Inferior parietal cortex (tissue), 1 donor: ENCODE measurements around the gene CALD1.

Experiments
- DNase-seq: peaks from one replicate; pipeline ENCODE4 v3.0.0-alpha.2; 2016; ENCODE audit errors: extremely low spot score

The CALD1 gene

GRCh38 chr7:134787720-134788119 is 8.3 kb downstream of the CALD1 start:
- DNase-seq: no peak

GRCh38 chr7:134788191-134788590 is 8.8 kb downstream of the CALD1 start:
- no peak for DNase-seq

- DNase-seq: no peak
Measured at GRCh38 chr7:134789967-134790685, 10.7 kb downstream of the CALD1 start.

GRCh38 chr7:134792968-134793367 is 13.5 kb downstream of the CALD1 start:
- DNase-seq: no peak

- DNase-seq: no peak
Measured at GRCh38 chr7:134795231-134795630, 15.8 kb downstream of the CALD1 start.

- DNase-seq: no peak
Measured at GRCh38 chr7:134798155-134798554, 18.7 kb downstream of the CALD1 start.

- DNase-seq: no peak
Measured at GRCh38 chr7:134799377-134799776, 19.9 kb downstream of the CALD1 start.

GRCh38 chr7:134802762-134803161 is 23.3 kb downstream of the CALD1 start:
- no peak for DNase-seq

GRCh38 chr7:134804351-134804750 is 24.9 kb downstream of the CALD1 start:
- DNase-seq: no peak

GRCh38 chr7:134804854-134805253 is 25.4 kb downstream of the CALD1 start:
- DNase-seq: no peak

- no peak for DNase-seq
Measured at GRCh38 chr7:134806197-134806596, 26.8 kb downstream of the CALD1 start.

GRCh38 chr7:134809616-134810015 is 30.2 kb downstream of the CALD1 start:
- no peak for DNase-seq

- no peak for DNase-seq
Measured at GRCh38 chr7:134811765-134812164, 32.3 kb downstream of the CALD1 start.

- DNase-seq: no peak
Measured at GRCh38 chr7:134813663-134814396, 34.4 kb downstream of the CALD1 start.

- DNase-seq: no peak
Measured at GRCh38 chr7:134814730-134815364, 35.4 kb downstream of the CALD1 start.

- no peak for DNase-seq
Measured at GRCh38 chr7:134818613-134819345, 39.3 kb downstream of the CALD1 start.

GRCh38 chr7:134819401-134819800 is 40.0 kb downstream of the CALD1 start:
- DNase-seq: no peak

GRCh38 chr7:134820295-134820694 is 40.9 kb downstream of the CALD1 start:
- DNase-seq: no peak

GRCh38 chr7:134820778-134821177 is 41.3 kb downstream of the CALD1 start:
- DNase-seq: no peak

GRCh38 chr7:134823400-134823799 is 44.0 kb downstream of the CALD1 start:
- no peak for DNase-seq

- no peak for DNase-seq
Measured at GRCh38 chr7:134825666-134826065, 46.2 kb downstream of the CALD1 start.

- no peak for DNase-seq
Measured at GRCh38 chr7:134826105-134826504, 46.7 kb downstream of the CALD1 start.
